Right atrium auricular region (tissue), 2 donors: ENCODE measurements around the gene LRRK1. TPM values are rescaled to one million over a fixed set of nuclear protein-coding genes. Genes with fewer than 3 reads are reported as not detected.

Experiments
- DNase-seq: peaks from one replicate; pipeline ENCODE4 v3.0.0-alpha.2; 2019; ENCODE audit warnings: low spot score
- H3K27ac ChIP-seq, 2 donors: fragments of 200-600 bp; sonication (generic); 1 replicate in 1 of 2; 2 replicates in 1 of 2; pipeline ENCODE4 v1.5.1; 2016 to 2019
- H3K27me3 ChIP-seq, 2 donors: fragments of 200-600 bp; sonication (generic); one replicate each; pipeline versions ENCODE4 v1.5.1 to v1.6.0; 2017 to 2019
- H3K36me3 ChIP-seq: fragments of 200-600 bp; sonication (generic); one replicate; pipeline ENCODE4 v1.5.1; 2016
- H3K4me1 ChIP-seq, 2 donors: fragments of 200-600 bp; sonication (generic); one replicate each; pipeline versions ENCODE4 v1.5.1 to v1.6.0; 2017 to 2019
- H3K4me3 ChIP-seq, 2 donors: fragments of 200-600 bp; sonication (generic); 1 replicate in 1 of 2; 2 replicates in 1 of 2; pipeline ENCODE4 v1.5.1; 2017 to 2019; ENCODE audit warnings: mild to moderate bottlenecking in 1 of 2, moderate library complexity in 1 of 2
- H3K9me3 ChIP-seq, 2 donors: fragments of 200-600 bp; sonication (generic); one replicate each; pipeline ENCODE4 v1.5.1; 2019
- total RNA-seq, 2 donors: library from RNA; depleted of rRNA; stranded (reverse); fragments of >200 nt; gene quantifications; one replicate each; pipeline ENCODE4 v1.1.0, GENCODE V29; 2016
- TF ChIP-seq, protein P1 (sequence below), 2 donors: fragments of 200-600 bp; sonication (generic); IDR thresholded peaks; one replicate each; pipeline ENCODE4 v1.5.1; 2019; ENCODE audit warnings: antibody characterized with exemption in 2 of 2

The LRRK1 gene
- total RNA-seq, 2 donors from 2014 or later: 1.9 to 4.4 TPM

DNA sequence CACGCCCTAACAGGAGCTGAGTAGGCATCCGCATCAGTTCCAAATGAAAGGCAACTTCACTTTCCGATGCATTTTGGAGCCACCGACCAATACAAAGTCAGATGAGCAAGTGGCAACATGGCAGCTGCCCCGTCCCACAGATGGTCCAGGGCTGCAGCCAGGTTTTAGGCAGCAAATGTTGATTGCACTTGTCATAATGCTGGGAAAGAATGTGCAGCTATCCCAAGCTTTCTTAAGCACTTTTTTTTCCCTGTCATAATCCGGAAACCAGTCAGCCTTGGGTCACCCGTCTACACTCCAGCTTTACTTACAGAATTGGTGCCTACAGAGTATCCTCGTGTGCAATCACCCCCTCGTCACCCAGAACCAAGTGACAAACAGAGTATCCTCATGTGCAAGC is 185.0 kb downstream of the LRRK1 start:
- Histone ChIP-seq H3K4me3 (no peak overlapping the region), H3K27ac (no peak overlapping the region), H3K27me3 (no peaks in the 10 kb centered on the region), H3K36me3 (no peaks in the 10 kb centered on the region), H3K4me1 (peaks cover 0 to 8% of the 10 kb centered on the region in 2 donors), H3K9me3 (no peaks in the 10 kb centered on the region)
- no peak for DNase-seq
- TF ChIP-seq, protein P1, sequence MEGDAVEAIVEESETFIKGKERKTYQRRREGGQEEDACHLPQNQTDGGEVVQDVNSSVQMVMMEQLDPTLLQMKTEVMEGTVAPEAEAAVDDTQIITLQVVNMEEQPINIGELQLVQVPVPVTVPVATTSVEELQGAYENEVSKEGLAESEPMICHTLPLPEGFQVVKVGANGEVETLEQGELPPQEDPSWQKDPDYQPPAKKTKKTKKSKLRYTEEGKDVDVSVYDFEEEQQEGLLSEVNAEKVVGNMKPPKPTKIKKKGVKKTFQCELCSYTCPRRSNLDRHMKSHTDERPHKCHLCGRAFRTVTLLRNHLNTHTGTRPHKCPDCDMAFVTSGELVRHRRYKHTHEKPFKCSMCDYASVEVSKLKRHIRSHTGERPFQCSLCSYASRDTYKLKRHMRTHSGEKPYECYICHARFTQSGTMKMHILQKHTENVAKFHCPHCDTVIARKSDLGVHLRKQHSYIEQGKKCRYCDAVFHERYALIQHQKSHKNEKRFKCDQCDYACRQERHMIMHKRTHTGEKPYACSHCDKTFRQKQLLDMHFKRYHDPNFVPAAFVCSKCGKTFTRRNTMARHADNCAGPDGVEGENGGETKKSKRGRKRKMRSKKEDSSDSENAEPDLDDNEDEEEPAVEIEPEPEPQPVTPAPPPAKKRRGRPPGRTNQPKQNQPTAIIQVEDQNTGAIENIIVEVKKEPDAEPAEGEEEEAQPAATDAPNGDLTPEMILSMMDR (IDR thresholded peaks at IDR 0.05): no peak

- no peaks in the 10 kb centered on the region for H3K9me3 ChIP-seq
- H3K27ac ChIP-seq: peak overlapping the region; percentile 40 to 73
These were observed 186.1 kb downstream of the LRRK1 start for GRCh38 chr15:101105059-101105891.

DNA sequence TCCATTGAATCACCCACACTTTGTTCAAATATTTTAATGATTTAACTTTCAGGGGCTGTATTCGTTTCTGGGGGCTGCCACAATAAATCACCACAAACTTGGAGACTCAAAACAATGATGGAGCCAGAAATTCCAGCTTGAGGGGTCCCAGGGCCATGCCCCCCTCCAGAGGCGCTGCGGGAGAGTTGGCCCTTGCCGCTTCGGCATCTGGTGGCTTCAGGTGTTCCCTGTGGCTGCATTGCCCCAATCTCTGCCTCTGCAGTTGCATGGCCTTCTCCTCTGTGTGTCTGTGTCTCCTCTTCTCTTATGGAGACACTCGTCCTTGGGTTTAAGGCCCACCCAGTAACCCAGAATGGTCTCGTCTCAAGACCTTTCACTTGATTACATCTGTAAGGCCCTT is 187.9 kb downstream of the LRRK1 start:
- Histone ChIP-seq H3K27ac (no peak overlapping the region), H3K27me3 (no peaks in the 10 kb centered on the region), H3K4me1 (peaks cover 0 to 8% of the 10 kb centered on the region in 2 donors), H3K9me3 (no peaks in the 10 kb centered on the region), H3K36me3 (no peaks in the 10 kb centered on the region), H3K4me3 (no peak overlapping the region)
- DNase-seq: no peak
- TF ChIP-seq, protein P1 (IDR thresholded peaks at IDR 0.05): no peak

More at GRCh38 chr15:101105059-101105891, 186.1 kb downstream of the LRRK1 start:
- TF ChIP-seq, protein P1 (IDR thresholded peaks at IDR 0.05): no peak
- Histone ChIP-seq H3K36me3 (no peaks in the 10 kb centered on the region), H3K4me3 (no peak overlapping the region), H3K4me1 (peaks cover 0 to 8% of the 10 kb centered on the region in 2 donors), H3K27me3 (no peaks in the 10 kb centered on the region)
- no peak for DNase-seq

- Histone ChIP-seq H3K27me3 (no peaks in the 10 kb centered on the region), H3K9me3 (no peaks in the 10 kb centered on the region), H3K36me3 (no peaks in the 10 kb centered on the region), H3K4me3 (no peak overlapping the region), H3K27ac (no peak overlapping the region), H3K4me1 (peaks cover 0 to 8% of the 10 kb centered on the region in 2 donors)
- TF ChIP-seq, protein P1 (IDR thresholded peaks at IDR 0.05): no peak
- DNase-seq: no peak
These were observed 188.7 kb downstream of the LRRK1 start for GRCh38 chr15:101107625-101108460.

- no peaks in the 10 kb centered on the region for H3K9me3 ChIP-seq
- H3K27ac ChIP-seq: no peak overlapping the region
- no peak overlapping the region for H3K4me3 ChIP-seq
- peaks cover 0 to 8% of the 10 kb centered on the region in 2 donors for H3K4me1 ChIP-seq
- TF ChIP-seq, protein P1 (IDR thresholded peaks at IDR 0.05): no peak
- DNase-seq: no peak
- H3K27me3 ChIP-seq: no peaks in the 10 kb centered on the region
- no peaks in the 10 kb centered on the region for H3K36me3 ChIP-seq
These were observed 189.3 kb downstream of the LRRK1 start for GRCh38 chr15:101108461-101108775.
